ENCODE results near the gene SF3B2. TPM values are rescaled to one million over a fixed set of nuclear protein-coding genes. Genes with fewer than 3 reads are reported as not detected.

SF3B2 gene
- total and polyA plus RNA-seq, 2 donors (not counting 1 experiment from before 2014, with no cell fraction given), result 139 to 205 TPM

GRCh38 chr11:66004186-66004585 lies 48.0 kb upstream of the SF3B2 start:
- peaks cover 43% of the 10 kb centered on the region for H3K79me2 ChIP-seq (ENCODE audit: control insufficient read depth, insufficient read depth, low read length)
- ATAC-seq (ENCODE audit: low read depth) (no peak), DNase-seq (no peak)
- no peaks in the 10 kb centered on the region for H3K9me3 ChIP-seq (ENCODE audit: control extremely low read depth in 1 of 3, control insufficient read depth in 2 of 3, insufficient read depth in 1 of 3, low read length in 2 of 3)
- POLR2A ChIA-PET, result no interaction called here
- no peak overlapping the region for H3K4me2 ChIP-seq (replicated peaks; ENCODE audit: low read depth, low read length, poor library complexity, severe bottlenecking)
- Mint-ChIP-seq H3K9me3 (ENCODE audit: insufficient read depth) (no peaks in the 10 kb centered on the region), H3K4me1 (peaks cover 34% of the 10 kb centered on the region), H3K4me3 (peak overlapping the region; percentile 59), H3K27ac (peak overlapping the region; percentile 56), H3K27me3 (no peaks in the 10 kb centered on the region)
- no peak overlapping the region for H3K27ac ChIP-seq (ENCODE audit: low read length in 2 of 2)
- H2AFZ ChIP-seq (ENCODE audit: insufficient read depth, low read depth, low read length, poor library complexity, severe bottlenecking), result no peak overlapping the region
- peaks cover 16 to 25% of the 10 kb centered on the region in 2 donors for H3K4me1 ChIP-seq (ENCODE audit: control insufficient read depth in 2 of 2, insufficient read depth in 2 of 2, low read length in 2 of 2)
- no peak overlapping the region for H3K4me3 ChIP-seq (ENCODE audit: control extremely low read depth in 1 of 5, extremely low read depth in 1 of 5, insufficient read depth in 1 of 5, low read depth in 2 of 5, low read length in 4 of 5)
- CTCF ChIA-PET, result interaction anchor here (1.6 kb wide), 1 partner anchor 145 kb away, joined by 4 read pairs; the partner anchor contains the start of gene MUS81
- TF ChIP-seq EZH2 (IDR thresholded peaks at IDR 0.05; ENCODE audit: borderline replicate concordance, insufficient read depth, low read depth, low read length, poor library complexity, severe bottlenecking) (no peak), CTCF (IDR thresholded peaks at IDR 0.05) (no peak)
- peaks cover 1 to 35% of the 10 kb centered on the region in 2 experiments for H3K36me3 ChIP-seq (replicated peaks in 1 of 2; ENCODE audit: control extremely low read depth in 1 of 2, control insufficient read depth in 1 of 2, extremely low read depth in 1 of 2, insufficient read depth in 2 of 2, low read length in 1 of 2)
- no peak overlapping the region for H3K9ac ChIP-seq (ENCODE audit: low read length)
- H3K27me3 ChIP-seq (replicated peaks in 1 of 4; ENCODE audit: control extremely low read depth in 1 of 4, control insufficient read depth in 3 of 4, insufficient read depth in 4 of 4, low read length in 3 of 4), result no peaks in the 10 kb centered on the region
- intact Hi-C loops (cut with micrococcal nuclease), result loop anchor here (5.0 kb wide), 1 partner anchor 432 kb away; the partner anchor contains the start of genes FAM89B and ZNRD2
- WGBS (ENCODE audit: insufficient coverage), result 84% methylated on average over 2 of the region's 4 CpGs
- peaks cover 51% of the 10 kb centered on the region for H4K20me1 ChIP-seq (ENCODE audit: control insufficient read depth, insufficient read depth, low read length, poor library complexity, severe bottlenecking)

- H3K27ac ChIP-seq (ENCODE audit: low read length in 2 of 2), result no peak overlapping the region
- H3K4me1 ChIP-seq (ENCODE audit: control insufficient read depth in 2 of 2, insufficient read depth in 2 of 2, low read length in 2 of 2), result peaks cover 8 to 12% of the 10 kb centered on the region in 2 donors
- Mint-ChIP-seq H3K27me3 (peaks cover 6% of the 10 kb centered on the region), H3K4me3 (no peak overlapping the region), H3K4me1 (peaks cover 24% of the 10 kb centered on the region), H3K27ac (no peak overlapping the region), H3K9me3 (ENCODE audit: insufficient read depth) (no peaks in the 10 kb centered on the region)
- H4K20me1 ChIP-seq (ENCODE audit: control insufficient read depth, insufficient read depth, low read length, poor library complexity, severe bottlenecking), result peaks cover 33% of the 10 kb centered on the region
- ChIA-PET POLR2A (no interaction called here), CTCF (no interaction called here)
- H3K4me2 ChIP-seq (replicated peaks; ENCODE audit: low read depth, low read length, poor library complexity, severe bottlenecking), result no peak overlapping the region
- H3K9me3 ChIP-seq (ENCODE audit: control extremely low read depth in 1 of 3, control insufficient read depth in 2 of 3, insufficient read depth in 1 of 3, low read length in 2 of 3), result no peaks in the 10 kb centered on the region
- peaks cover 25% of the 10 kb centered on the region for H3K79me2 ChIP-seq (ENCODE audit: control insufficient read depth, insufficient read depth, low read length)
- no peak overlapping the region for H2AFZ ChIP-seq (ENCODE audit: insufficient read depth, low read depth, low read length, poor library complexity, severe bottlenecking)
- ATAC-seq (ENCODE audit: low read depth) (no peak), DNase-seq (peak; percentile 15)
- TF ChIP-seq CTCF (IDR thresholded peaks at IDR 0.05), result no peak
- no peak for TF ChIP-seq EZH2 (IDR thresholded peaks at IDR 0.05; ENCODE audit: borderline replicate concordance, insufficient read depth, low read depth, low read length, poor library complexity, severe bottlenecking)
- H3K4me3 ChIP-seq (ENCODE audit: control extremely low read depth in 1 of 5, extremely low read depth in 1 of 5, insufficient read depth in 1 of 5, low read depth in 2 of 5, low read length in 4 of 5), result no peak overlapping the region
- peaks cover 0 to 23% of the 10 kb centered on the region in 2 experiments for H3K36me3 ChIP-seq (replicated peaks in 1 of 2; ENCODE audit: control extremely low read depth in 1 of 2, control insufficient read depth in 1 of 2, extremely low read depth in 1 of 2, insufficient read depth in 2 of 2, low read length in 1 of 2)
- peaks cover 0 to 2% (median 1%) of the 10 kb centered on the region in 4 experiments for H3K27me3 ChIP-seq (replicated peaks in 1 of 4; ENCODE audit: control extremely low read depth in 1 of 4, control insufficient read depth in 3 of 4, insufficient read depth in 4 of 4, low read length in 3 of 4)
- 90% methylated on average over 12 of the region's 13 CpGs for WGBS (ENCODE audit: insufficient coverage)
- no peak overlapping the region for H3K9ac ChIP-seq (ENCODE audit: low read length)
- intact Hi-C loops (cut with micrococcal nuclease), result no loop called here
These were observed 45.9 kb upstream of the SF3B2 start for GRCh38 chr11:66006134-66006890.
